VCaP (cell line): ENCODE results near the gene PTPRU.
"Not testable (repeated sequence)": the region's sequence is repeated elsewhere in the genome, so short reads cannot be mapped to it uniquely, and the experiment has no call there.

Experiments
- H3K27ac ChIP-seq: fragments of 450-650 bp; 2 replicates; pipeline ENCODE4 v1.5.1; 2017
- TF ChIP-seq, protein P1 (sequence below): fragments of 450-650 bp; conservative IDR thresholded peaks from 2 replicates; pipeline ENCODE4 v1.5.1; 2017; ENCODE audit warnings: mild to moderate bottlenecking, moderate library complexity

Gene PTPRU

DNA sequence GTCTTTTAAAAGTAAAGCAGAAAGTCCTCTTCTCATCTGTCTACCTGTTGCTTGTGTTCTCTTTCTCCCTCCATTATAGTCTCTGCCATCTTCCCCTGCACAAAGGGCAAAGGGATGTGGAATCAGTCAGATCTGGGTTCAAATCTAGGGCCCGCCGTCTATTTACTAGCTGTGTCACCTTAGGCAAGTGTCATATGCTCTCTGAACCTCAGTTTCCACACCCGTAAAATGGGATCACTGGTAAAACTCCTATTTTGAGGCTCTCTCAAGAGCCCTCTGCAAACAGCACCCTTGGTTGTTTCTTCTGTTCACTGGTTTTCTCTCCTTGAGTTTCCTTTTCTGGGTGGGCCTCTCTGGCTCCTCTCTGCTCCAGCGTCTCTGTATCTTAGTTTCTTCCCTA lies 2.6 kb upstream of the PTPRU start:
- TF ChIP-seq, protein P1, sequence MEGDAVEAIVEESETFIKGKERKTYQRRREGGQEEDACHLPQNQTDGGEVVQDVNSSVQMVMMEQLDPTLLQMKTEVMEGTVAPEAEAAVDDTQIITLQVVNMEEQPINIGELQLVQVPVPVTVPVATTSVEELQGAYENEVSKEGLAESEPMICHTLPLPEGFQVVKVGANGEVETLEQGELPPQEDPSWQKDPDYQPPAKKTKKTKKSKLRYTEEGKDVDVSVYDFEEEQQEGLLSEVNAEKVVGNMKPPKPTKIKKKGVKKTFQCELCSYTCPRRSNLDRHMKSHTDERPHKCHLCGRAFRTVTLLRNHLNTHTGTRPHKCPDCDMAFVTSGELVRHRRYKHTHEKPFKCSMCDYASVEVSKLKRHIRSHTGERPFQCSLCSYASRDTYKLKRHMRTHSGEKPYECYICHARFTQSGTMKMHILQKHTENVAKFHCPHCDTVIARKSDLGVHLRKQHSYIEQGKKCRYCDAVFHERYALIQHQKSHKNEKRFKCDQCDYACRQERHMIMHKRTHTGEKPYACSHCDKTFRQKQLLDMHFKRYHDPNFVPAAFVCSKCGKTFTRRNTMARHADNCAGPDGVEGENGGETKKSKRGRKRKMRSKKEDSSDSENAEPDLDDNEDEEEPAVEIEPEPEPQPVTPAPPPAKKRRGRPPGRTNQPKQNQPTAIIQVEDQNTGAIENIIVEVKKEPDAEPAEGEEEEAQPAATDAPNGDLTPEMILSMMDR: no peak

DNA sequence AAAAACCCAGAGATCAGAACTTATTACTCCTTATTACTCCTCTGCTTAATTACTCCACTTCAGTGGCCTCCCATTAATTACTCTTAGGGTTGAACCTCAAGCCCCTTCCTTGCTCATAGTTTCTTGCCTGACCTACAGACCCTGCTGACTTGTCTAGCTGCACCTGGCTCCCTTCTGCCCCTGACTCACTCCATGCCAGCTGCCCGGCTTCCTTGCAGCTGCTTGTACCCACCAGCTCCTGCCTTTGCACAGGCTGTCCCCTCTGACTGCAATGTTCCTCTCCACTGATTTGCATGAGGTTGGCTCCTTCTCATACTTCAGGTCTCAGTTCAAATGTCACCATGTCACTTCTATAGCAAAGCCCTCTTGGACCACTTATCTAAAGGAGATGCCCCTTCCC lies 1.9 kb upstream of the PTPRU start:
- TF ChIP-seq, protein P1: no peak
- H3K27ac ChIP-seq: no peak overlapping the region

More for the DNA sequence above, 2.6 kb upstream of the PTPRU start:
- no peak overlapping the region for H3K27ac ChIP-seq

DNA sequence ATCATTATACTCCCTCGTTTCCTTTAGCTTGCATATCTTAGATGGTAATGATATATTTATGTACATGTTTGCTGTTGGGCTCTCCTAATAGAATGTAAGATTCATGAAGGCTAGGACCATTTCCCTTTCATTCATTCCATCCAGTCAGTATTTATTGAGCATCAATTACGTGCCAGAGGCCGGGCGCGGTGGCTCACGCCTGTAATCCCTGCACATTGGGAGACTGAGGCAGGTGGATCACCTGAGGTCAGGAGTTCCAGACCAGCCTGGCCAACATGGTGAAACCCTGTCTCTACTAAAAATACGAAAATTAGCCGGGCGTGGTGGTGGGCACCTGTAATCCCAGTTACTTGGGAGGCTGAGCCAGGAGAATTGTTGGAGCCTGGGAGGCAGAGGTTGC lies 1.4 kb upstream of the PTPRU start:
- not testable (repeated sequence) for H3K27ac ChIP-seq

DNA sequence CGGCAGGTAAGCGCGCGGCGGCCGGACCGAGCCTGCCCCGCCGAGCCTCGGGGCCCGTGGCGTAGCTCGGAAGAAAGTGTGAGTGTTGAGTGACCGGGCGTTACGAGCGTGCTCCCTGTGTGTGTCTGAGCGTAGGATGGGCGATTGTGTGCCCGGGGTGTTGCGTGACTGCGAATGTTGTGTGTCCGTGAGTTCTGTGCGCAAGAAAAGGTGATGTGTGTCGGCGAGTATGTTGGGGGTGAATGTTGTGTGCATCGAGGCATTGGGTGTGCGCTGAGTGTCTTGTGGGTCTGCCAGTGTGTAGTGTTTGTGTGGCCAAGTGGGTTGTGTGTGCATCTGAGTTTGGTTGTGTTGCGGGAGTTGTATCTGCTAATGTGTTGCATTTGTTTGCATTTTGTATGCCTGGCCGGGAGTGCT lies 398 bp downstream of the PTPRU start:
- TF ChIP-seq, protein P1: no peak
- H3K27ac ChIP-seq: peak overlapping the region; percentile 43; the same call in 1 of the 2 replicates

DNA sequence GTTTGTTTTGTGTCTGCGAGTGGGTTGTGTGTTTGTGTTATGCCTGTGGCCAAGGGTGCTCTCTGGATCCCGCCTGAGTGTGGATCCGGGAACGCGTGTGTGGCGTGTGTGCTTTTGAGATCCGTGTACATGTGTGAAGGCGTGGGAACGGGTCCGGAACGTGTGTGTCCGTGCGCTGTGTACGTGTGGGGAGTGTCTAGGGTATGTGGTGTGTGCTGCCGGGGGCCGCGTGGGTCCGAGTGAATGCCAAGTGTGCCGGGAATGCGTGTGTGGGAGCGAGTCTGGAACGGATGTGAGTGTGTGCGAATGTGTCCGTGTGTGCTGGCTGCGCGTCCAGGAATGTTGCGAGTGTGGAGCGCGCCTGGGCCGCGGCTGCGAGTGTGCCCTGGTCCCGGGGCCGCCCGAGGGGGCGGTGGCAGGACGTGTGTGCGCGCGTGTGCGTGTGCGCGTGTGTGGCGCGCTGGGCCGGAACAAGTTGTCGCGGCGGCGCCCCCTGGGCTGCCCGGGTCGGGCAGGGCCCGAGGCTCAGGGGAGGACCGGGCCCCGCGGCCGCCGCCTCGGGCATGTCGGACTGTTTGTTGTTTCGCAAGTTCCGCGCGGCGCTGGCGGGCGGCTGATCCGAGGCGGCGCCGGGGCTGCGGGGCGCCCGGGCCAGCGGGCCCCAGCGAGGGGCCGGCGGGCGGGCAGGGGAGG lies 953 bp downstream of the PTPRU start:
- TF ChIP-seq, protein P1: no peak
- peak overlapping the region; percentile 43; the same call in 1 of the 2 replicates for H3K27ac ChIP-seq

DNA sequence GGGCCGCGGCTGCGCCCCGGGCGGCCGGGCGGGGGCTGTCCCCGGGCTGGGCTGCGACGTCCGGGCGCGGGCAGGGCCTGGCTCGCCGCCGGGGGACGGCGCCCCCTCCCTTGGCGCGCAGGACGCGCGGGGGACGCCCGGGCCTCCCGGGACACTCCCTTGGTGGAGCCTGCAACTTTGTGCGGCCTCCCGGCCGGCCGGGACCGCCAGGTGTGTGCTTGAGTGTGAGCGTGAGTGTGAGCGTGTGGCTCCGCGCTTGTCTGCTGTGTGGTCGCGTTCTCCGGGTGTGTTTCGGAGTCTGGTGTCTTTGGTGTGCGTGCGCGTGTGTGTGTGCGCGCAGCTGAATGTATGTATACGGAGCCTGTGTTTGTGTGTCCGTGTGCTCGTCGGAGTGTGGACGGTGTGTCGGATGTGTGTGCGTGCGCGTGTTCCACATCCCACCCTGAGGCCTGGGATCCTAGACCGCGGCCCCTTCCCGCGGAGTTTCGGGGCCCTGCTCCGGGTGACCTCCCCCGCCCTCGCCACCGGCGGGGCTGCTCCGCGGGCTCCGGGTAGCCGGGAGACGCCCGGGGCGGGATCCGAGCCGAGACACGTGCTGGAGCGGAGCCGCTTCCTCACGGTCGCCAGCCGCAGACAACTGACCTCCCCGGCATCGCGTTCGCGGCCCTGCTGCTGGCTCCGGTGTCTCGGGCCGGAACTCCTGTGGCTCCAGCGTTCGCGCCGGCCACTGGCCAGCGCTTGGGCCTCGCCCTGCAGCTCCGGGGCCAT lies 1.7 kb downstream of the PTPRU start:
- TF ChIP-seq, protein P1: no peak
- peak overlapping the region; percentile 43; the same call in 1 of the 2 replicates for H3K27ac ChIP-seq

DNA sequence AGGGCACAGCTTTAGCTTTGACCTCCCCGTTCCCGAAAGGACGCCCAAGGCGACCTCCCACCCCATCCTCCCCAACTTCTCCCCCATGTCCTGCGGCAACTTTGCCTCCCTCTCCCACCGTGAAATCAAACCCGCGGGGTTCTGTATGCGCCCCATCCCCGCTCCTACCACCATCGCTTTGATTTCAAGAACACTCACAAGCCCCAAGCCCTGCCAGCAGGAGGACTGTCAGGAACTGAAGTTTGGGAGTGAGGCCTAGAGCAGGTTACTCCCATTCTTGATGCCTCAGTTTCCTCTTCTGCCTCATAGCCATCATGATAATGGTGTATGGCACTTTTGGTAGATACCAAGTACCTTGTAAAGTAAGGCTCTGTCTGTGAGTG lies 2.3 kb downstream of the PTPRU start:
- H3K27ac ChIP-seq: no peak overlapping the region
- TF ChIP-seq, protein P1: no peak

DNA sequence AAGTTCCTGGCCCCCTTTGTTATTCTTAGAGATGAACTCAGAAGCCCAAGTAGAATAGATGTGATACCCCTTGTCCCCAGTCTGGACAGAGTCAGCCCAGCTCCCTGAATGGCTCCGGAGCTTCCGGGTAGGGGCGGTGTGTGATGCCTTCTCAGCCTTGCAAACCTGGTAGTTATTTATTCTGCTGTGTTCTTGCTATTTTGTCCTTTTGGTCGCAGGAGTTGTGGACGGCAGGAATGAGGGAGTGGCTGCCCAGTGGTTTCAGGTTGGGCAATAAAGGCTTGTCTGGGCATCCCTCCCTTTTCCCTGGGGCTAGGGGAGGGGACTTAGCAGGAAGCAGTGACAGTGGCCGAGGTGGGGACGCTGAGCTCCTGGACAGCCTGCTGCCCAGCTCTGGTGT lies 2.8 kb downstream of the PTPRU start:
- TF ChIP-seq, protein P1: no peak
- no peak overlapping the region for H3K27ac ChIP-seq
